HepG2 (cell line): ENCODE results near the gene ATOSB. TPM values are rescaled to one million over a fixed set of nuclear protein-coding genes. Genes with fewer than 3 reads are reported as not detected.

Source experiments
- BCL6 ChIP-seq: IDR thresholded peaks from 2 replicates; pipeline ENCODE4 v1.6.1; 2016; ENCODE audit warnings: missing genetic modification reagents, missing compliant biosample characterization
- HCFC1 ChIP-seq: fragments of 150-350 bp; IDR thresholded peaks from 2 replicates; pipeline ENCODE4 v1.6.1; 2014; ENCODE audit warnings: low read depth, low read length
- HMGXB3 ChIP-seq: sonication (generic); formaldehyde crosslinking; IDR thresholded peaks from 2 replicates; pipeline ENCODE4 v1.4.0; 2020; ENCODE audit warnings: missing genetic modification reagents, borderline replicate concordance
- HMGXB4 ChIP-seq, 2 experiments: sonication (generic) in 1 of 2; formaldehyde crosslinking in 1 of 2; IDR thresholded peaks; 2 replicates each; pipeline versions ENCODE4 v1.4.0 to v1.6.1; 2018 to 2020; ENCODE audit warnings: missing genetic modification reagents in 2 of 2, borderline replicate concordance in 1 of 2, low read depth in 1 of 2, mild to moderate bottlenecking in 1 of 2, missing biosample characterization in 1 of 2
- HOXA5 ChIP-seq: sonication (generic); formaldehyde crosslinking; IDR thresholded peaks from 2 replicates; pipeline ENCODE4 v1.4.0; 2020; ENCODE audit warnings: missing genetic modification reagents
- POLR2A ChIP-seq, 2 experiments: IDR thresholded peaks; 2 replicates each; pipeline ENCODE4 v1.6.1; 2011; ENCODE audit warnings: low read depth in 2 of 2, low read length in 2 of 2, mild to moderate bottlenecking in 1 of 2, moderate library complexity in 1 of 2; ENCODE audit not compliant: insufficient read depth in 1 of 2
- PRDM4 ChIP-seq: sonication (generic); formaldehyde crosslinking; IDR thresholded peaks from 2 replicates; pipeline ENCODE4 v1.9.0; 2021; ENCODE audit warnings: missing genetic modification reagents, borderline replicate concordance
- PRPF4 ChIP-seq: fragments of 200-400 bp; formaldehyde crosslinking; IDR thresholded peaks from 2 replicates; pipeline ENCODE4 v1.6.1; 2016; ENCODE audit warnings: low read length, low read depth; ENCODE audit not compliant: poor library complexity, severe bottlenecking
- RBM39 ChIP-seq: fragments of 200-400 bp; formaldehyde crosslinking; IDR thresholded peaks from one replicate; pipeline ENCODE4 v1.6.1; 2018; ENCODE audit warnings: antibody characterized with exemption, mild to moderate bottlenecking, low read depth, low read length; ENCODE audit not compliant: poor library complexity, severe bottlenecking
- SMARCC2 ChIP-seq: fragments of 450-650 bp; IDR thresholded peaks from 2 replicates; pipeline ENCODE4 v1.6.1; 2017; ENCODE audit warnings: antibody characterized with exemption, mild to moderate bottlenecking
- XRCC5 ChIP-seq: fragments of 200-400 bp; formaldehyde crosslinking; optimal IDR thresholded peaks from 2 replicates; pipeline ENCODE3; 2017; ENCODE audit warnings: mild to moderate bottlenecking, low read length
- ZFP90 ChIP-seq: sonication (generic); formaldehyde crosslinking; IDR thresholded peaks from 2 replicates; pipeline ENCODE4 v1.8.0; 2022; ENCODE audit warnings: missing genetic modification reagents, mild to moderate bottlenecking, inconsistent platforms, borderline replicate concordance
- ZGPAT ChIP-seq: IDR thresholded peaks from 2 replicates; pipeline ENCODE4 v1.6.1; 2016; ENCODE audit warnings: mild to moderate bottlenecking
- ZNF232 ChIP-seq: sonication (generic); formaldehyde crosslinking; IDR thresholded peaks from 2 replicates; pipeline ENCODE4 v1.4.0; 2020; ENCODE audit warnings: missing genetic modification reagents, borderline replicate concordance
- ZNF263 ChIP-seq: sonication (generic); formaldehyde crosslinking; IDR thresholded peaks from 2 replicates; pipeline ENCODE4 v1.4.0; 2020; ENCODE audit warnings: missing genetic modification reagents
- ZNF703 ChIP-seq: sonication (generic); formaldehyde crosslinking; IDR thresholded peaks from 2 replicates; pipeline ENCODE4 v1.5.1; 2020; ENCODE audit warnings: missing genetic modification reagents, mild to moderate bottlenecking, moderate library complexity, borderline replicate concordance
- ZNF737 ChIP-seq: sonication (generic); formaldehyde crosslinking; IDR thresholded peaks from 2 replicates; pipeline ENCODE4 v1.5.0; 2020; ENCODE audit warnings: missing genetic modification reagents, mild to moderate bottlenecking, borderline replicate concordance
- ZSCAN22 ChIP-seq: sonication (generic); formaldehyde crosslinking; IDR thresholded peaks from 2 replicates; pipeline ENCODE4 v1.4.0; 2020; ENCODE audit warnings: mild to moderate bottlenecking, missing genetic modification reagents
- polyA plus RNA-seq, 8 experiments: library from polyadenylated mRNA; depleted of rRNA in 3 of 8; stranded (reverse) in 7 of 8; unstranded in 1 of 8; fragments of >200 nt; fragmentation: Illumina TruSeq in 4 of 8; extraction: Trizol in 4 of 8; gene quantifications; 2 replicates each; pipeline versions ENCODE4 v1.2.1 to v1.2.3, GENCODE V29; 2011 to 2016; ENCODE audit warnings: low read depth in 4 of 8, missing spikeins in 1 of 8, mixed read lengths in 1 of 8; ENCODE audit not compliant: insufficient read depth in 1 of 8
- total RNA-seq, 5 experiments: library from RNA; depleted of rRNA; stranded (reverse); fragments of >200 nt; fragmentation: Illumina TruSeq; extraction: Trizol; gene quantifications; 2 replicates each; pipeline ENCODE4 v1.2.3, GENCODE V29; 2016; ENCODE audit warnings: low read depth in 1 of 5

Gene ATOSB
- total and polyA plus RNA-seq, 2 of the 13 experiments (the other 11 are each of a cell fraction or from before 2014, with no cell fraction given) = 1.9 to 6.4 TPM

- TF ChIP-seq ZNF232 (CRISPR knock-in tag) (peak; percentile 85; the same call in 1 of the 2 replicates), XRCC5 (peak; percentile 95), ZNF263 (CRISPR knock-in tag) (peak; percentile 66; the same call in 1 of the 2 replicates), PRDM4 (no peak), ZNF737 (no peak), HOXA5 (CRISPR knock-in tag) (peak; percentile 89), HMGXB3 (CRISPR knock-in tag) (peak; percentile 77; the same call in 1 of the 2 replicates), PRPF4 (no peak), ZSCAN22 (no peak), HMGXB4 (CRISPR knock-in tag; IDR thresholded peaks at IDR 0.05; ENCODE audit: borderline replicate concordance in 1 of 2, low read depth in 1 of 2) (peak; percentile 86 to 94; a peak in 3 of 4 replicates), RBM39 (peak; percentile 88), BCL6 (peak; percentile 37), POLR2A (IDR thresholded peaks at IDR 0.05; ENCODE audit: insufficient read depth in 1 of 2, low read depth in 2 of 2, low read length in 2 of 2) (peak; percentile 75 to 90), ZGPAT (CRISPR knock-in tag) (peak; percentile 96), SMARCC2 (no peak), HCFC1 (peak; percentile 76), ZFP90 (CRISPR knock-in tag) (peak; percentile 81; the same call in 1 of the 2 replicates), ZNF703 (CRISPR knock-in tag) (no peak)
Measured at GRCh38 chr9:35102769-35103659, 12.6 kb downstream of the ATOSB start, which contains the start of gene STOML2 (continued).
